Loucy (cell line): ENCODE data around the gene GPC2.

Source experiments
- H2AFZ ChIP-seq: fragments of 200-600 bp; sonication (generic); 2 replicates; pipeline ENCODE4 v1.6.0; 2016; ENCODE audit warnings: antibody characterized with exemption, mild to moderate bottlenecking, low read length, moderate library complexity
- H3F3A ChIP-seq: fragments of 200-600 bp; 2 replicates; pipeline ENCODE4 v1.6.0; 2016; ENCODE audit warnings: antibody characterized with exemption, low read depth, mild to moderate bottlenecking
- H3K27me3 ChIP-seq: fragments of 200-600 bp; sonication (generic); 2 replicates; pipeline ENCODE4 v1.6.1; 2014; ENCODE audit warnings: low read length, mild to moderate bottlenecking; ENCODE audit not compliant: insufficient read depth, poor library complexity, severe bottlenecking
- H3K36me3 ChIP-seq: fragments of 200-600 bp; sonication (generic); 2 replicates; pipeline ENCODE4 v1.6.1; 2016; ENCODE audit warnings: low read length; ENCODE audit not compliant: insufficient read depth
- H3K4me1 ChIP-seq: fragments of 200-600 bp; sonication (generic); 2 replicates; pipeline ENCODE4 v1.5.1; 2014; ENCODE audit warnings: low read length, mild to moderate bottlenecking; ENCODE audit not compliant: insufficient read depth, poor library complexity, severe bottlenecking
- H3K4me2 ChIP-seq: fragments of 200-600 bp; sonication (generic); 2 replicates; pipeline ENCODE4 v1.6.0; 2014; ENCODE audit warnings: antibody characterized with exemption, low read length, low read depth, mild to moderate bottlenecking; ENCODE audit not compliant: poor library complexity, severe bottlenecking
- H3K4me3 ChIP-seq: fragments of 200-600 bp; sonication (generic); 2 replicates; pipeline ENCODE4 v1.5.1; 2014; ENCODE audit warnings: low read length, mild to moderate bottlenecking, mixed read lengths; ENCODE audit not compliant: poor library complexity, severe bottlenecking
- H3K79me2 ChIP-seq: fragments of 200-600 bp; sonication (generic); 2 replicates; pipeline ENCODE4 v1.6.1; 2014; ENCODE audit warnings: low read length; ENCODE audit not compliant: insufficient read depth
- H3K9ac ChIP-seq: fragments of 200-600 bp; sonication (generic); 2 replicates; pipeline ENCODE4 v1.6.0; 2014; ENCODE audit warnings: mild to moderate bottlenecking, low read depth, low read length, moderate library complexity; ENCODE audit not compliant: poor library complexity, severe bottlenecking
- H3K9me2 ChIP-seq: fragments of 200-600 bp; sonication (generic); replicated peaks from 2 replicates; pipeline ENCODE4 v1.6.1; 2016; ENCODE audit warnings: low read depth, low read length, mixed read lengths
- H3K9me3 ChIP-seq: fragments of 200-600 bp; sonication (generic); 2 replicates; pipeline ENCODE4 v1.6.1; 2014; ENCODE audit warnings: mild to moderate bottlenecking, antibody characterized with exemption, low read length, low read depth; ENCODE audit not compliant: insufficient read depth
- H4K20me1 ChIP-seq: fragments of 200-600 bp; sonication (generic); 2 replicates; pipeline ENCODE4 v1.6.0; 2014; ENCODE audit warnings: antibody characterized with exemption, low read length, mild to moderate bottlenecking; ENCODE audit not compliant: insufficient read depth, poor library complexity, severe bottlenecking
- CTCF ChIP-seq: fragments of 200-600 bp; sonication (generic); conservative IDR thresholded peaks from 2 replicates; pipeline ENCODE4 v1.5.1; 2014; ENCODE audit warnings: mild to moderate bottlenecking, antibody characterized with exemption, low read length
- EZH2phosphoT487 ChIP-seq: fragments of 200-600 bp; IDR thresholded peaks from 2 replicates; pipeline ENCODE4 v1.6.1; 2018; ENCODE audit warnings: antibody characterized with exemption, mild to moderate bottlenecking, moderate library complexity, borderline replicate concordance

GPC2 gene

GRCh38 chr7:100222445-100223132, 45.4 kb upstream of the GPC2 start:
- Histone ChIP-seq H3K79me2 (peaks cover 26% of the 10 kb centered on the region; the same call in 1 of the 2 replicates), H3K9me2 (no peaks in the 10 kb centered on the region), H3K27me3 (no peaks in the 10 kb centered on the region), H3K4me1 (peaks cover 7% of the 10 kb centered on the region), H3K4me2 (peak overlapping the region; percentile 81), H2AFZ (no peak overlapping the region), H3K9me3 (no peaks in the 10 kb centered on the region), H3K36me3 (no peaks in the 10 kb centered on the region; the same call in 1 of the 2 replicates), H3K9ac (peak overlapping the region; percentile 80), H4K20me1 (no peaks in the 10 kb centered on the region), H3F3A (no peaks in the 10 kb centered on the region), H3K4me3 (peak overlapping the region; percentile 72)
- TF ChIP-seq CTCF, result no peak
- TF ChIP-seq EZH2phosphoT487, result no peak

GRCh38 chr7:100221767-100222444, 44.7 kb upstream of the GPC2 start:
- no peaks in the 10 kb centered on the region for H3K9me3 ChIP-seq
- no peaks in the 10 kb centered on the region for H3K27me3 ChIP-seq
- H3K79me2 ChIP-seq, result peaks cover 26% of the 10 kb centered on the region; the same call in 1 of the 2 replicates
- peak overlapping the region; percentile 72 for H3K4me3 ChIP-seq
- H3K4me2 ChIP-seq, result peak overlapping the region; percentile 81
- no peak overlapping the region for H2AFZ ChIP-seq
- no peaks in the 10 kb centered on the region for H3F3A ChIP-seq
- H3K36me3 ChIP-seq, result no peaks in the 10 kb centered on the region; the same call in 1 of the 2 replicates
- H3K9me2 ChIP-seq, result no peaks in the 10 kb centered on the region
- TF ChIP-seq EZH2phosphoT487 (no peak), CTCF (no peak)
- H3K9ac ChIP-seq, result peak overlapping the region; percentile 80
- H4K20me1 ChIP-seq, result no peaks in the 10 kb centered on the region
- peaks cover 7% of the 10 kb centered on the region for H3K4me1 ChIP-seq

- Histone ChIP-seq H3K27me3 (no peaks in the 10 kb centered on the region), H3K9me3 (no peaks in the 10 kb centered on the region), H3K9me2 (no peaks in the 10 kb centered on the region), H3K79me2 (peaks cover 26% of the 10 kb centered on the region; the same call in 1 of the 2 replicates), H3F3A (no peaks in the 10 kb centered on the region), H3K4me3 (peak overlapping the region; percentile 72), H3K4me1 (peaks cover 7% of the 10 kb centered on the region), H3K4me2 (peak overlapping the region; percentile 81), H3K36me3 (no peaks in the 10 kb centered on the region; the same call in 1 of the 2 replicates), H4K20me1 (no peaks in the 10 kb centered on the region), H2AFZ (no peak overlapping the region), H3K9ac (peak overlapping the region; percentile 80)
- TF ChIP-seq EZH2phosphoT487, result no peak
- no peak for TF ChIP-seq CTCF
Observed at GRCh38 chr7:100221231-100221718, 44.1 kb upstream of the GPC2 start.
